K562 (cell line): Measurements from ENCODE around the gene KLK7. TPM values are rescaled to one million over a fixed set of nuclear protein-coding genes. Genes with fewer than 3 reads are reported as not detected.
A peak's percentile ranks its signal among the peaks of the same experiment; 100 is the strongest.

Experiments used
- ATF3 ChIP-seq, 2 experiments: fragments of 450-650 bp in 1 of 2; sonication (generic) in 1 of 2; formaldehyde crosslinking in 1 of 2; IDR thresholded peaks in 1 of 2; conservative IDR thresholded peaks in 1 of 2; 2 replicates each; pipeline versions ENCODE4 v1.6.1 to v1.8.1; 2016 to 2023; ENCODE audit warnings: mild to moderate bottlenecking in 2 of 2, moderate library complexity in 2 of 2, inconsistent platforms in 1 of 2, missing genetic modification reagents in 1 of 2
- CBX1 ChIP-seq: sonication (generic); IDR thresholded peaks from 2 replicates; pipeline ENCODE4 v1.6.1; 2016; ENCODE audit warnings: antibody characterized with exemption, low read depth, mild to moderate bottlenecking
- EGR1 ChIP-seq: fragments of 450-650 bp; conservative IDR thresholded peaks from 2 replicates; pipeline ENCODE4 v1.6.1; 2017; ENCODE audit warnings: mild to moderate bottlenecking
- HCFC1 ChIP-seq: IDR thresholded peaks from 2 replicates; pipeline ENCODE4 v1.6.1; 2012; ENCODE audit warnings: low read depth, low read length, improper control_type of control experiment
- JUNB ChIP-seq: fragments of 450-650 bp; formaldehyde crosslinking; conservative IDR thresholded peaks from 2 replicates; pipeline ENCODE4 v1.4.0; 2020; ENCODE audit warnings: mild to moderate bottlenecking
- KLF1 ChIP-seq: fragments of 450-650 bp; IDR thresholded peaks from 2 replicates; pipeline ENCODE4 v1.6.1; 2016; ENCODE audit warnings: missing genetic modification characterization, missing compliant biosample characterization
- MTA3 ChIP-seq: fragments of 450-650 bp; formaldehyde crosslinking; IDR thresholded peaks from 2 replicates; pipeline ENCODE4 v1.6.1; 2017; ENCODE audit warnings: mild to moderate bottlenecking, borderline replicate concordance
- MXI1 ChIP-seq: IDR thresholded peaks from 2 replicates; pipeline ENCODE4 v1.6.1; 2011; ENCODE audit warnings: low read depth, mild to moderate bottlenecking, improper control_type of control experiment, low read length
- NBN ChIP-seq: fragments of 450-650 bp; IDR thresholded peaks from 2 replicates; pipeline ENCODE4 v1.6.1; 2016; ENCODE audit warnings: low read depth, mild to moderate bottlenecking
- NFATC3 ChIP-seq: fragments of 450-650 bp; IDR thresholded peaks from 2 replicates; pipeline ENCODE4 v1.6.1; 2017; ENCODE audit warnings: mild to moderate bottlenecking
- PHF20 ChIP-seq: fragments of 450-650 bp; IDR thresholded peaks from 2 replicates; pipeline ENCODE4 v1.6.1; 2018; ENCODE audit not compliant: partially characterized antibody
- PHF8 ChIP-seq: fragments of 200-600 bp; sonication (generic); IDR thresholded peaks from 2 replicates; pipeline ENCODE4 v1.6.1; 2012; ENCODE audit warnings: mixed run types, mild to moderate bottlenecking, inconsistent platforms, low read length, moderate library complexity, borderline replicate concordance
- POLR2B ChIP-seq: fragments of 450-650 bp; IDR thresholded peaks from 2 replicates; pipeline ENCODE4 v1.6.1; 2018; ENCODE audit warnings: low read depth; ENCODE audit not compliant: partially characterized antibody
- POLR2G ChIP-seq: fragments of 200-400 bp; formaldehyde crosslinking; IDR thresholded peaks from 2 replicates; pipeline ENCODE4 v1.6.1; 2017; ENCODE audit warnings: low read depth, mild to moderate bottlenecking, antibody characterized with exemption, low read length, moderate library complexity
- RAD51 ChIP-seq: fragments of 450-650 bp; IDR thresholded peaks from 2 replicates; pipeline ENCODE4 v1.7.1; 2016; ENCODE audit warnings: low read depth, mild to moderate bottlenecking, borderline replicate concordance
- SAP30 ChIP-seq: fragments of 200-600 bp; sonication (generic); IDR thresholded peaks from 2 replicates; pipeline ENCODE4 v1.6.1; 2012; ENCODE audit warnings: borderline replicate concordance, low read depth, mild to moderate bottlenecking, moderate library complexity, low read length, control low read depth, inconsistent platforms; ENCODE audit not compliant: insufficient read depth, poor library complexity, severe bottlenecking
- SIN3B ChIP-seq: fragments of 450-650 bp; IDR thresholded peaks from 2 replicates; pipeline ENCODE4 v1.6.1; 2017; ENCODE audit warnings: low read depth, mild to moderate bottlenecking, moderate library complexity
- SMARCA4 ChIP-seq: fragments of 450-650 bp; IDR thresholded peaks from 2 replicates; pipeline ENCODE4 v1.6.1; 2016
- SMC3 ChIP-seq: conservative IDR thresholded peaks from 2 replicates; pipeline ENCODE4 v1.6.1; 2011; ENCODE audit warnings: low read depth, low read length, improper control_type of control experiment; ENCODE audit not compliant: insufficient read depth
- SNRNP70 ChIP-seq: fragments of 200-400 bp; formaldehyde crosslinking; optimal IDR thresholded peaks from 2 replicates; pipeline ENCODE3; 2017; ENCODE audit warnings: low read depth, low read length
- YY1 ChIP-seq, 3 experiments: IDR thresholded peaks; 2 replicates each; pipeline ENCODE4 v1.6.1; 2011; ENCODE audit warnings: low read length in 2 of 3, mild to moderate bottlenecking in 2 of 3, moderate library complexity in 2 of 3, borderline replicate concordance in 1 of 3, control low read depth in 1 of 3, low read depth in 1 of 3; ENCODE audit not compliant: insufficient read depth in 3 of 3, insufficient replicate concordance in 2 of 3, control insufficient read depth in 1 of 3, insufficient read length in 1 of 3; ENCODE audit errors: extremely low read depth in 1 of 3
- ZBTB1 ChIP-seq: sonication (generic); formaldehyde crosslinking; IDR thresholded peaks from 2 replicates; pipeline ENCODE4 v1.8.1; 2023; ENCODE audit warnings: missing genetic modification reagents, low read depth, mild to moderate bottlenecking, borderline replicate concordance
- ZFPM2 ChIP-seq: fragments of 250-450 bp; sonication (Bioruptor Pico); IDR thresholded peaks from 2 replicates; pipeline ENCODE4 v1.5.1; 2022; ENCODE audit warnings: mild to moderate bottlenecking
- ZNF133 ChIP-seq: fragments of 250-450 bp; sonication (Bioruptor Pico); IDR thresholded peaks from 2 replicates; pipeline ENCODE4 v1.4.0; 2020; ENCODE audit warnings: mild to moderate bottlenecking
- ZNF347 ChIP-seq: fragments of 450-650 bp; formaldehyde crosslinking; IDR thresholded peaks from 2 replicates; pipeline ENCODE4 v1.4.0; 2020; ENCODE audit warnings: low read depth, mild to moderate bottlenecking, moderate library complexity
- ZNF431 ChIP-seq: sonication (generic); formaldehyde crosslinking; IDR thresholded peaks from 2 replicates; pipeline ENCODE4 v1.8.0; 2022; ENCODE audit warnings: mild to moderate bottlenecking, missing genetic modification reagents
- polyA plus RNA-seq, 8 experiments: library from polyadenylated mRNA; depleted of rRNA in 4 of 8; stranded (reverse) in 5 of 8; unstranded in 3 of 8; fragments of >200 nt; fragmentation: Nextera tagmentation in 2 of 8; fragmentation: Illumina TruSeq in 1 of 8; extraction: Ambion mirVana in 2 of 8; extraction: Trizol in 1 of 8; gene quantifications; 2 replicates each; pipeline versions ENCODE4 v1.2.1 to v1.2.3, GENCODE V29; 2011 to 2014; ENCODE audit warnings: inconsistent platforms in 1 of 8, missing spikeins in 1 of 8
- total RNA-seq, 7 experiments: library from RNA; depleted of rRNA in 6 of 7; stranded (reverse); fragments of >200 nt in 6 of 7; fragmentation: Illumina TruSeq in 2 of 7; extraction: Trizol in 2 of 7; gene quantifications; 2 replicates each; pipeline versions ENCODE4 v1.2.1 to v1.2.3, GENCODE V29; 2011 to 2021; ENCODE audit warnings: low replicate concordance in 1 of 7
- TF ChIP-seq, protein P1 (sequence below): fragments of 250-450 bp; sonication (Bioruptor Pico); IDR thresholded peaks from 2 replicates; pipeline ENCODE4 v1.8.0; 2021; ENCODE audit warnings: moderate library complexity, mild to moderate bottlenecking, inconsistent platforms

Gene KLK7
- total and polyA plus RNA-seq, 9 of the 15 experiments (the other 6 are each of a cell fraction or from before 2014, with no cell fraction given), result 0.03 TPM; not detected in 8

- TF ChIP-seq HCFC1, result peak; percentile 11; the same call in 1 of the 2 replicates
- TF ChIP-seq SNRNP70, result no peak
- TF ChIP-seq PHF8, result peak; percentile 28; the same call in 1 of the 2 replicates
- TF ChIP-seq ZNF133 (CRISPR knock-in tag), result no peak
- TF ChIP-seq, protein P1, sequence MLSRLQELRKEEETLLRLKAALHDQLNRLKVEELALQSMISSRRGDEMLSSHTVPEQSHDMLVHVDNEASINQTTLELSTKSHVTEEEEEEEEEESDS, result no peak
- peak; percentile 73 for TF ChIP-seq POLR2G
- TF ChIP-seq SMC3, result no peak
- TF ChIP-seq EGR1, result peak; percentile 62
- TF ChIP-seq ZFPM2, result 0 out of 2 replicates have a peak, but pooled peaks have one; percentile 23
- TF ChIP-seq PHF20, result no peak
- peak; percentile 71; the same call in 1 of the 2 replicates for TF ChIP-seq RAD51
- peak in 2 of 3 experiments; percentile 27 to 62 for TF ChIP-seq YY1 (IDR thresholded peaks at IDR 0.05; ENCODE audit: borderline replicate concordance in 1 of 3, control insufficient read depth in 1 of 3, extremely low read depth in 1 of 3, insufficient read depth in 3 of 3, insufficient read length in 1 of 3, insufficient replicate concordance in 2 of 3, low read depth in 1 of 3, low read length in 2 of 3)
- no peak for TF ChIP-seq ZNF431 (CRISPR knock-in tag)
- TF ChIP-seq ZBTB1 (CRISPR knock-in tag), result no peak
- no peak for TF ChIP-seq MXI1
- TF ChIP-seq NBN, result peak; percentile 96
- TF ChIP-seq ATF3 (IDR thresholded peaks at IDR 0.05), result peak; percentile 100
- TF ChIP-seq ATF3 (CRISPR knock-in tag; conservative IDR thresholded peaks at IDR 0.05), result no peak
- no peak for TF ChIP-seq CBX1
- TF ChIP-seq KLF1 (tag), result peak; percentile 88
- TF ChIP-seq NFATC3, result no peak
- TF ChIP-seq JUNB (CRISPR knock-in tag), result peak; percentile 94
- TF ChIP-seq SIN3B, result no peak
- TF ChIP-seq POLR2B, result peak; percentile 54
- no peak for TF ChIP-seq ZNF347 (CRISPR knock-in tag)
- TF ChIP-seq SMARCA4, result 0 out of 2 replicates have a peak, but pooled peaks have one; percentile 16
- TF ChIP-seq MTA3, result 0 out of 2 replicates have a peak, but pooled peaks have one; percentile 58
- no peak for TF ChIP-seq SAP30
Observed at GRCh38 chr19:51002542-51003311, 19.0 kb upstream of the KLK7 start (continued).
